SKM-1 treated with dmso at 0.1 percent for 144 hours (cell line): Measurements from ENCODE around the gene KRTAP10-2.

ENCODE experiments used
- DNase-seq: peaks from one replicate; lab custom pipeline; 2025; ENCODE audit not compliant: unreplicated experiment; lab: John Stamatoyannopoulos, UW

The KRTAP10-2 gene

GRCh38 chr21:44527156-44527982 lies 23.9 kb downstream of the KRTAP10-2 start:
- DNase-seq: no peak

- no peak for DNase-seq
These were observed 25.0 kb downstream of the KRTAP10-2 start for GRCh38 chr21:44526096-44526997.

GRCh38 chr21:44525391-44526095 lies 25.8 kb downstream of the KRTAP10-2 start:
- DNase-seq: no peak

- no peak for DNase-seq
These were observed 26.6 kb downstream of the KRTAP10-2 start for GRCh38 chr21:44524414-44525371.

- no peak for DNase-seq
These were observed 27.5 kb downstream of the KRTAP10-2 start for GRCh38 chr21:44523567-44524413.

- no peak for DNase-seq
These were observed 28.5 kb downstream of the KRTAP10-2 start for GRCh38 chr21:44522753-44523204.

- DNase-seq: no peak
These were observed 29.2 kb downstream of the KRTAP10-2 start for GRCh38 chr21:44521928-44522752.

GRCh38 chr21:44521301-44521927 lies 29.9 kb downstream of the KRTAP10-2 start:
- no peak for DNase-seq

DNA sequence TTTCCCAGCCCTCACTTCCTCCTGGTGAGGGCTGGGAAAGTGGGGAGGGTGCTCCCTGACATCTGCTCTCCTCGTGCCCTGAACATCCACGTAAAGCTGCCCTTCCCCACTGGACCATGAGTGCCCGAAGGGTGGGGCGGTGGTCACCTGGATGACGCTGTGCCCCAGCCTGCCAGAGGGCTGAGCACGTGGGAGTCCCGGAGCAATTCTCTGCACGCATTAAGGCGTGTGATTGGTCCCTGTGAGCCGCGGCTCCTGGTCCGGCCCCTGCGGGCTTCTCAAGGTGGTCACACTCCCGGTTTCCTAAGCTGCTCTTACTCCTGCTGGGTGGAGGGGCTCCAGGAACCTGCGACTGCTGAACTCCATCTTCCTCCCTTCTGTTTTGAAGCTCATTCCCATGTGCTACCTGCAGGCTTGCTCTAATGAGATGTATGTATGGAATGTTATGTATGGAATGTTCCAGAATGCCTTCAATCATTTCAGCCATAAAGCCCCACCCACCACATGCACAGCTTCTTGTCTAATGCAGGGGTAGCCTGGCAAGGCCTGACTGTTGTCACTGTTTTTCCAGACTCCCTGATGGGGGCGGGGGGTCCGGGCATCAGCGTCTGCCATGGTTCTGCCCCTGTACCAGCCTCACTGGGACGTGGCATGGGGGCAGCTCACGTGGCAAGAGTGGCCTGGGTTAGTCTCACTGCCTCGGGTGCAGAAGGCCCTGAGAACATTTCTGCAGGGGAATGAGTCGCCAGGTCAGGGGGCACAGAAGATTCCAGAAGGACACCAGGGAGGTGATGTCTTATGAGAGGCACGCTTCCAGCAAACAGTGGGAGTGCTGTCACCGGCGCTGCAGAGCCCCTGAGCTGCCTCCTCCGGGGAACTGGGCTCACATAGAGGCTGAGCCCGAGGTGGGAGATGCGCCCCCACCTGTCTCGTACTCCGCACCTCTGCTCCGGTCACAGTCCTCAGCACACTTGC lies 30.7 kb downstream of the KRTAP10-2 start:
- DNase-seq: no peak

- DNase-seq: no peak
These were observed 31.7 kb downstream of the KRTAP10-2 start for GRCh38 chr21:44519346-44520325.

- no peak for DNase-seq
These were observed 32.6 kb downstream of the KRTAP10-2 start for GRCh38 chr21:44518686-44519085.

GRCh38 chr21:44517175-44517899 lies 34.0 kb downstream of the KRTAP10-2 start:
- DNase-seq: no peak

- DNase-seq: no peak
These were observed 34.5 kb downstream of the KRTAP10-2 start for GRCh38 chr21:44516828-44517174.

DNA sequence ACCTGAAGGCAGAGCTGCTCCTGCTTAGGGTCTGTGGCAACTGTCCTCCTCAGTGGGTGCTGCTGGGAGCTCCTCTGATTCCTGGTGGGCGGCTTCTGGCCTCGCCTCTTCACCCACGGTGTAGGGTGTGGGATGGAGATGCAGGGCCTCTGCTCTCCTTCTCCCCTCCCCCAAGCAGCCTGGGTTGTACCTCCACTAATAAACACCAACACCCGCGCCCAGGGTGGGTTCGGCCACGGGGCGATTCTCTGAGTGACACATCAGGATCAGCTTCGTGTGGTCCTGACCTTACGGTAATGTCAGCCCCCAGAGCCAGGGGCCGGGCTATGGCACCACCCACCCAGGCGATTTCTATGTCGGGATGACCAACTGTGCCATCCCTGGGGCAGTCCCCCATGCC lies 35.0 kb downstream of the KRTAP10-2 start:
- DNase-seq: no peak
